HG03442 (cell line): Measurements from ENCODE around the gene ASCC1.
"Not testable (repeated sequence)": the region's sequence is repeated elsewhere in the genome, so short reads cannot be mapped to it uniquely, and the experiment has no call there.

ENCODE experiments used
- ATAC-seq: cut with Tn5 transposase; IDR thresholded peaks from one replicate; pipeline ENCODE4 v1.9.1; 2021; ENCODE audit warnings: mild to moderate bottlenecking, moderate library complexity; ENCODE audit not compliant: unreplicated experiment

ASCC1 gene

GRCh38 chr10:72133517-72133916, 82.6 kb downstream of the ASCC1 start:
- ATAC-seq, result peak; percentile 81

- ATAC-seq, result no peak
Observed at GRCh38 chr10:72132854-72133253, 83.2 kb downstream of the ASCC1 start.

- ATAC-seq, result no peak
Observed at GRCh38 chr10:72127571-72127970, 88.5 kb downstream of the ASCC1 start.

GRCh38 chr10:72126872-72127232, 89.2 kb downstream of the ASCC1 start:
- no peak for ATAC-seq

GRCh38 chr10:72126184-72126871, 89.7 kb downstream of the ASCC1 start:
- no peak for ATAC-seq

GRCh38 chr10:72124989-72125388, 91.1 kb downstream of the ASCC1 start:
- ATAC-seq, result no peak

GRCh38 chr10:72124381-72124780, 91.7 kb downstream of the ASCC1 start:
- no peak for ATAC-seq

- no peak for ATAC-seq
Observed at GRCh38 chr10:72123616-72124015, 92.5 kb downstream of the ASCC1 start.

GRCh38 chr10:72122221-72122620, 93.9 kb downstream of the ASCC1 start:
- ATAC-seq, result no peak

- ATAC-seq, result no peak
Observed at GRCh38 chr10:72121389-72121788, 94.7 kb downstream of the ASCC1 start.

- no peak for ATAC-seq
Observed at GRCh38 chr10:72116372-72116771, 99.7 kb downstream of the ASCC1 start.

- ATAC-seq, result no peak
Observed at GRCh38 chr10:72114706-72115450, 101.2 kb downstream of the ASCC1 start.

GRCh38 chr10:72110673-72111401, 105.2 kb downstream of the ASCC1 start:
- ATAC-seq, result no peak

- no peak for ATAC-seq
Observed at GRCh38 chr10:72109636-72110157, 106.4 kb downstream of the ASCC1 start.

GRCh38 chr10:72108830-72109635, 107.0 kb downstream of the ASCC1 start:
- no peak for ATAC-seq

- not testable (repeated sequence) for ATAC-seq
Observed at GRCh38 chr10:72108004-72108370, 108.1 kb downstream of the ASCC1 start.

- no peak for ATAC-seq
Observed at GRCh38 chr10:72107325-72108003, 108.6 kb downstream of the ASCC1 start.

- ATAC-seq, result no peak
Observed at GRCh38 chr10:72106896-72107295, 109.2 kb downstream of the ASCC1 start.

- no peak for ATAC-seq
Observed at GRCh38 chr10:72106154-72106849, 109.8 kb downstream of the ASCC1 start.

GRCh38 chr10:72105710-72106109, 110.4 kb downstream of the ASCC1 start:
- no peak for ATAC-seq
